ENCODE measurements around the gene LPP.

Gene LPP

GRCh38 chr3:188327433-188327832, 173.5 kb downstream of the LPP start:
- no peaks in the 10 kb centered on the region for H3K27me3 ChIP-seq (replicated peaks; ENCODE audit: control insufficient read depth, insufficient read depth, low read length)
- no peak for DNase-seq (ENCODE audit: low read depth)
- H3K36me3 ChIP-seq (ENCODE audit: control insufficient read depth, insufficient read depth, low read length, severe bottlenecking), result no peaks in the 10 kb centered on the region
- no peaks in the 10 kb centered on the region for H3K9me3 ChIP-seq (ENCODE audit: control insufficient read depth, low read length)
- no peak overlapping the region for H3K4me3 ChIP-seq (ENCODE audit: low read length)
- peaks cover 16% of the 10 kb centered on the region for H3K4me1 ChIP-seq (ENCODE audit: control insufficient read depth, insufficient read depth, low read length)
- no peak overlapping the region for H3K9ac ChIP-seq (ENCODE audit: low read length)

- Histone ChIP-seq H3K36me3 (ENCODE audit: control insufficient read depth, insufficient read depth, low read length, severe bottlenecking) (no peaks in the 10 kb centered on the region), H3K4me1 (ENCODE audit: control insufficient read depth, insufficient read depth, low read length) (peaks cover 16% of the 10 kb centered on the region), H3K4me3 (ENCODE audit: low read length) (no peak overlapping the region), H3K9me3 (ENCODE audit: control insufficient read depth, low read length) (no peaks in the 10 kb centered on the region), H3K9ac (ENCODE audit: low read length) (no peak overlapping the region), H3K27me3 (replicated peaks; ENCODE audit: control insufficient read depth, insufficient read depth, low read length) (no peaks in the 10 kb centered on the region)
- no peak for DNase-seq (ENCODE audit: low read depth)
Observed at GRCh38 chr3:188330138-188330537, 176.2 kb downstream of the LPP start.

GRCh38 chr3:188331166-188331565, 177.2 kb downstream of the LPP start:
- no peaks in the 10 kb centered on the region for H3K9me3 ChIP-seq (ENCODE audit: control insufficient read depth, low read length)
- H3K9ac ChIP-seq (ENCODE audit: low read length), result no peak overlapping the region
- no peaks in the 10 kb centered on the region for H3K36me3 ChIP-seq (ENCODE audit: control insufficient read depth, insufficient read depth, low read length, severe bottlenecking)
- peaks cover 13% of the 10 kb centered on the region for H3K4me1 ChIP-seq (ENCODE audit: control insufficient read depth, insufficient read depth, low read length)
- no peak for DNase-seq (ENCODE audit: low read depth)
- no peak overlapping the region for H3K4me3 ChIP-seq (ENCODE audit: low read length)
- no peaks in the 10 kb centered on the region for H3K27me3 ChIP-seq (replicated peaks; ENCODE audit: control insufficient read depth, insufficient read depth, low read length)

- H3K4me1 ChIP-seq (ENCODE audit: control insufficient read depth, insufficient read depth, low read length), result peaks cover 5% of the 10 kb centered on the region
- H3K36me3 ChIP-seq (ENCODE audit: control insufficient read depth, insufficient read depth, low read length, severe bottlenecking), result no peaks in the 10 kb centered on the region
- H3K9me3 ChIP-seq (ENCODE audit: control insufficient read depth, low read length), result no peaks in the 10 kb centered on the region
- no peak for DNase-seq (ENCODE audit: low read depth)
- no peak overlapping the region for H3K9ac ChIP-seq (ENCODE audit: low read length)
- no peak overlapping the region for H3K4me3 ChIP-seq (ENCODE audit: low read length)
- no peaks in the 10 kb centered on the region for H3K27me3 ChIP-seq (replicated peaks; ENCODE audit: control insufficient read depth, insufficient read depth, low read length)
Observed at GRCh38 chr3:188332085-188332484, 178.1 kb downstream of the LPP start.

GRCh38 chr3:188335656-188336055, 181.7 kb downstream of the LPP start:
- no peaks in the 10 kb centered on the region for H3K27me3 ChIP-seq (replicated peaks; ENCODE audit: control insufficient read depth, insufficient read depth, low read length)
- no peaks in the 10 kb centered on the region for H3K36me3 ChIP-seq (ENCODE audit: control insufficient read depth, insufficient read depth, low read length, severe bottlenecking)
- no peak overlapping the region for H3K4me3 ChIP-seq (ENCODE audit: low read length)
- no peak for DNase-seq (ENCODE audit: low read depth)
- peaks cover 15% of the 10 kb centered on the region for H3K4me1 ChIP-seq (ENCODE audit: control insufficient read depth, insufficient read depth, low read length)
- H3K9me3 ChIP-seq (ENCODE audit: control insufficient read depth, low read length), result no peaks in the 10 kb centered on the region
- no peak overlapping the region for H3K9ac ChIP-seq (ENCODE audit: low read length)

- no peak for DNase-seq (ENCODE audit: low read depth)
- Histone ChIP-seq H3K9me3 (ENCODE audit: control insufficient read depth, low read length) (no peaks in the 10 kb centered on the region), H3K9ac (ENCODE audit: low read length) (no peak overlapping the region), H3K36me3 (ENCODE audit: control insufficient read depth, insufficient read depth, low read length, severe bottlenecking) (no peaks in the 10 kb centered on the region), H3K4me1 (ENCODE audit: control insufficient read depth, insufficient read depth, low read length) (peaks cover 20% of the 10 kb centered on the region), H3K27me3 (replicated peaks; ENCODE audit: control insufficient read depth, insufficient read depth, low read length) (no peaks in the 10 kb centered on the region), H3K4me3 (ENCODE audit: low read length) (no peak overlapping the region)
Observed at GRCh38 chr3:188336178-188336577, 182.2 kb downstream of the LPP start.

- Histone ChIP-seq H3K9ac (ENCODE audit: low read length) (no peak overlapping the region), H3K27me3 (replicated peaks; ENCODE audit: control insufficient read depth, insufficient read depth, low read length) (no peaks in the 10 kb centered on the region), H3K4me1 (ENCODE audit: control insufficient read depth, insufficient read depth, low read length) (peaks cover 25% of the 10 kb centered on the region), H3K4me3 (ENCODE audit: low read length) (no peak overlapping the region), H3K9me3 (ENCODE audit: control insufficient read depth, low read length) (no peaks in the 10 kb centered on the region), H3K36me3 (ENCODE audit: control insufficient read depth, insufficient read depth, low read length, severe bottlenecking) (no peaks in the 10 kb centered on the region)
- DNase-seq (ENCODE audit: low read depth), result no peak
Observed at GRCh38 chr3:188337232-188337631, 183.3 kb downstream of the LPP start.

GRCh38 chr3:188338086-188338485, 184.1 kb downstream of the LPP start:
- DNase-seq (ENCODE audit: low read depth), result peak; percentile 37
- Histone ChIP-seq H3K9me3 (ENCODE audit: control insufficient read depth, low read length) (no peaks in the 10 kb centered on the region), H3K4me3 (ENCODE audit: low read length) (no peak overlapping the region), H3K27me3 (replicated peaks; ENCODE audit: control insufficient read depth, insufficient read depth, low read length) (no peaks in the 10 kb centered on the region), H3K36me3 (ENCODE audit: control insufficient read depth, insufficient read depth, low read length, severe bottlenecking) (no peaks in the 10 kb centered on the region), H3K9ac (ENCODE audit: low read length) (no peak overlapping the region), H3K4me1 (ENCODE audit: control insufficient read depth, insufficient read depth, low read length) (peaks cover 25% of the 10 kb centered on the region)

GRCh38 chr3:188339410-188340295, 185.7 kb downstream of the LPP start:
- Histone ChIP-seq H3K27me3 (replicated peaks; ENCODE audit: control insufficient read depth, insufficient read depth, low read length) (no peaks in the 10 kb centered on the region), H3K36me3 (ENCODE audit: control insufficient read depth, insufficient read depth, low read length, severe bottlenecking) (no peaks in the 10 kb centered on the region), H3K9me3 (ENCODE audit: control insufficient read depth, low read length) (no peaks in the 10 kb centered on the region), H3K9ac (ENCODE audit: low read length) (no peak overlapping the region), H3K4me1 (ENCODE audit: control insufficient read depth, insufficient read depth, low read length) (peaks cover 25% of the 10 kb centered on the region), H3K4me3 (ENCODE audit: low read length) (no peak overlapping the region)
- DNase-seq (ENCODE audit: low read depth), result no peak

GRCh38 chr3:188341501-188341900, 187.5 kb downstream of the LPP start:
- Histone ChIP-seq H3K9me3 (ENCODE audit: control insufficient read depth, low read length) (no peaks in the 10 kb centered on the region), H3K9ac (ENCODE audit: low read length) (no peak overlapping the region), H3K27me3 (replicated peaks; ENCODE audit: control insufficient read depth, insufficient read depth, low read length) (no peaks in the 10 kb centered on the region), H3K36me3 (ENCODE audit: control insufficient read depth, insufficient read depth, low read length, severe bottlenecking) (no peaks in the 10 kb centered on the region), H3K4me1 (ENCODE audit: control insufficient read depth, insufficient read depth, low read length) (peaks cover 25% of the 10 kb centered on the region), H3K4me3 (ENCODE audit: low read length) (no peak overlapping the region)
- DNase-seq (ENCODE audit: low read depth), result no peak

- no peak overlapping the region for H3K4me3 ChIP-seq (ENCODE audit: low read length)
- peaks cover 25% of the 10 kb centered on the region for H3K4me1 ChIP-seq (ENCODE audit: control insufficient read depth, insufficient read depth, low read length)
- no peak overlapping the region for H3K9ac ChIP-seq (ENCODE audit: low read length)
- no peak for DNase-seq (ENCODE audit: low read depth)
- H3K27me3 ChIP-seq (replicated peaks; ENCODE audit: control insufficient read depth, insufficient read depth, low read length), result no peaks in the 10 kb centered on the region
- no peaks in the 10 kb centered on the region for H3K36me3 ChIP-seq (ENCODE audit: control insufficient read depth, insufficient read depth, low read length, severe bottlenecking)
- no peaks in the 10 kb centered on the region for H3K9me3 ChIP-seq (ENCODE audit: control insufficient read depth, low read length)
Observed at GRCh38 chr3:188342991-188343732, 189.2 kb downstream of the LPP start.
